Measurements from ENCODE around the gene CABP1.
A peak's percentile ranks its signal among the peaks of the same experiment; 100 is the strongest.

The CABP1 gene

DNA sequence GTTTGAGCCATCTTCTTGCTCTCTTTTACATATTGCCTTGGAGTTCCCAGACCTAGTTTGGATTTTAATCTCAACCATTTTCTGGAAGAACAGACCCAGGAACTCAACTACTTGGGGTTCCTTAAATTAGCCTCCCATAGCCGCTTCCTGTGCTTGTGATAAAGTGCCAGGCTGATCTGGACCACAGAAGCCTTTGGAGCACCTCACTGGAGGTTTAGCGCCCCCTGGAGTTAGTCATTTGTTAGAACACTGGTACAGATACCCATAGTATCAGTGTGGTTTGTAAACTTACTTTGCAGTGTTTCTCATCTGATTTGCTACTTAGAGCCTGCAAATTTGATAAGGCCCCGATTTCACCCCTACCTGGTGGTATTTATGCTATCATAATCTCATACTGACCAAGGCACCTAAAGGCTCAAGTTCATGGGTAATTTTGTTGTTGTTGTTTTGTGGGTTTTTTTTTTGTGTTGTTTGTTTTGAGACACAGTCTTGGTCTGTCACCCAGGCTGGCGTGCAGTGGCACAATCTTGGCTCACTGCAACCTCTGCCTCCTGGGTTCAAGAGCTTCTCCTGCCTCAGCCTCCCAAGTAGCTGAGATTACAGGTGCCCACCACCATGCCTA lies 73.5 kb downstream of the CABP1 start:
- H3K9me3 ChIP-seq (ENCODE audit: control insufficient read depth, low read length) = no peaks in the 10 kb centered on the region
- H3K4me3 ChIP-seq (ENCODE audit: low read depth, low read length) = no peak overlapping the region
- H2AFZ ChIP-seq = no peak overlapping the region
- no peaks in the 10 kb centered on the region for H3K27me3 ChIP-seq (ENCODE audit: control insufficient read depth, insufficient read depth, low read length)
- H3K4me2 ChIP-seq (ENCODE audit: low read length) = no peak overlapping the region
- H3K9ac ChIP-seq = no peak overlapping the region
- TF ChIP-seq, protein P1, sequence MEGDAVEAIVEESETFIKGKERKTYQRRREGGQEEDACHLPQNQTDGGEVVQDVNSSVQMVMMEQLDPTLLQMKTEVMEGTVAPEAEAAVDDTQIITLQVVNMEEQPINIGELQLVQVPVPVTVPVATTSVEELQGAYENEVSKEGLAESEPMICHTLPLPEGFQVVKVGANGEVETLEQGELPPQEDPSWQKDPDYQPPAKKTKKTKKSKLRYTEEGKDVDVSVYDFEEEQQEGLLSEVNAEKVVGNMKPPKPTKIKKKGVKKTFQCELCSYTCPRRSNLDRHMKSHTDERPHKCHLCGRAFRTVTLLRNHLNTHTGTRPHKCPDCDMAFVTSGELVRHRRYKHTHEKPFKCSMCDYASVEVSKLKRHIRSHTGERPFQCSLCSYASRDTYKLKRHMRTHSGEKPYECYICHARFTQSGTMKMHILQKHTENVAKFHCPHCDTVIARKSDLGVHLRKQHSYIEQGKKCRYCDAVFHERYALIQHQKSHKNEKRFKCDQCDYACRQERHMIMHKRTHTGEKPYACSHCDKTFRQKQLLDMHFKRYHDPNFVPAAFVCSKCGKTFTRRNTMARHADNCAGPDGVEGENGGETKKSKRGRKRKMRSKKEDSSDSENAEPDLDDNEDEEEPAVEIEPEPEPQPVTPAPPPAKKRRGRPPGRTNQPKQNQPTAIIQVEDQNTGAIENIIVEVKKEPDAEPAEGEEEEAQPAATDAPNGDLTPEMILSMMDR (IDR thresholded peaks at IDR 0.05) = peak; percentile 90
- H3K27ac ChIP-seq = no peak overlapping the region
- peaks cover 42% of the 10 kb centered on the region for H3K79me2 ChIP-seq
- H3K4me1 ChIP-seq = peaks cover 10% of the 10 kb centered on the region
- no peaks in the 10 kb centered on the region for H3K36me3 ChIP-seq (ENCODE audit: control insufficient read depth, insufficient read depth, low read length)

Data from parathyroid adenoma (tissue), 2 donors.